ENCODE results near the gene KHDRBS2. TPM values are rescaled to one million over a fixed set of nuclear protein-coding genes. Genes with fewer than 3 reads are reported as not detected.

KHDRBS2 gene
- total RNA-seq (2021), result 2.7 and 3.0 TPM in 2 replicates
- long read RNA-seq, transcript KHDRBS2-201 (9 exons, 2,332 nt), result major isoform, 5 of 33 reads
- long read RNA-seq, partial matches to known transcripts, result 1 of 33 reads
- long read RNA-seq, other reads (novel, unspliced or antisense), result 27 of 33 reads

GRCh38 chr6:62285612-62286469 lies at the start of gene KHDRBS2:
Gene KHDRBS2, minus strand, starts transcription at chr6:62286225.
- no peaks in the 10 kb centered on the region for H3K79me1 ChIP-seq (ENCODE audit: insufficient read depth, low read depth, low read length, poor library complexity, severe bottlenecking)
- no peaks in the 10 kb centered on the region; the same call in 1 of the 2 replicates for H3K27me3 ChIP-seq (ENCODE audit: insufficient read depth, low read length)
- H2AK5ac ChIP-seq (ENCODE audit: insufficient read length, low read length), result no peak within 1 kb of the TSS
- TF ChIP-seq, protein P1, sequence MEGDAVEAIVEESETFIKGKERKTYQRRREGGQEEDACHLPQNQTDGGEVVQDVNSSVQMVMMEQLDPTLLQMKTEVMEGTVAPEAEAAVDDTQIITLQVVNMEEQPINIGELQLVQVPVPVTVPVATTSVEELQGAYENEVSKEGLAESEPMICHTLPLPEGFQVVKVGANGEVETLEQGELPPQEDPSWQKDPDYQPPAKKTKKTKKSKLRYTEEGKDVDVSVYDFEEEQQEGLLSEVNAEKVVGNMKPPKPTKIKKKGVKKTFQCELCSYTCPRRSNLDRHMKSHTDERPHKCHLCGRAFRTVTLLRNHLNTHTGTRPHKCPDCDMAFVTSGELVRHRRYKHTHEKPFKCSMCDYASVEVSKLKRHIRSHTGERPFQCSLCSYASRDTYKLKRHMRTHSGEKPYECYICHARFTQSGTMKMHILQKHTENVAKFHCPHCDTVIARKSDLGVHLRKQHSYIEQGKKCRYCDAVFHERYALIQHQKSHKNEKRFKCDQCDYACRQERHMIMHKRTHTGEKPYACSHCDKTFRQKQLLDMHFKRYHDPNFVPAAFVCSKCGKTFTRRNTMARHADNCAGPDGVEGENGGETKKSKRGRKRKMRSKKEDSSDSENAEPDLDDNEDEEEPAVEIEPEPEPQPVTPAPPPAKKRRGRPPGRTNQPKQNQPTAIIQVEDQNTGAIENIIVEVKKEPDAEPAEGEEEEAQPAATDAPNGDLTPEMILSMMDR (conservative IDR thresholded peaks at IDR 0.05), result no peak
- no peak within 1 kb of the TSS for H3K18ac ChIP-seq (ENCODE audit: insufficient read length, low read depth, low read length)
- no peak within 1 kb of the TSS for H4K5ac ChIP-seq (ENCODE audit: insufficient read length, low read depth, low read length)
- DNase-seq, result peak; percentile 98
- no peak within 1 kb of the TSS for H3K56ac ChIP-seq (ENCODE audit: insufficient read length, low read depth, low read length)
- H4K91ac ChIP-seq (ENCODE audit: insufficient read length, low read depth, low read length), result no peak within 1 kb of the TSS
- no peaks in the 10 kb centered on the region for H3K36me3 Mint-ChIP-seq (ENCODE audit: insufficient read depth in 1 of 3, low read depth in 3 of 3)
- peaks cover 5% of the 10 kb centered on the region for H3K23me2 ChIP-seq (ENCODE audit: insufficient read length, low read depth, low read length, poor library complexity, severe bottlenecking)
- H2BK20ac ChIP-seq (ENCODE audit: low read depth, low read length, poor library complexity, severe bottlenecking), result no peak within 1 kb of the TSS
- no CpG with 5 or more reads among the region's 66 CpGs for WGBS (ENCODE audit: extremely low coverage, insufficient read length, low lambda C conversion rate)
- no peak within 1 kb of the TSS for H2BK12ac ChIP-seq (ENCODE audit: insufficient read length, low read depth, low read length)
- no peak within 1 kb of the TSS for H2BK5ac ChIP-seq (ENCODE audit: insufficient read length, low read length)
- H4K20me1 ChIP-seq (ENCODE audit: control insufficient read depth, insufficient read depth, insufficient read length), result no peaks in the 10 kb centered on the region
- H3K27ac Mint-ChIP-seq, result peak within 1 kb of the TSS in 2 of 3 experiments; percentile 14 to 88; a peak in 6 of 7 replicates
- no peak within 1 kb of the TSS for H4K8ac ChIP-seq (replicated peaks; ENCODE audit: insufficient read length, low read depth, low read length)
- H3K4me3 Mint-ChIP-seq, result peak within 1 kb of the TSS; percentile 75 to 95
- no peaks in the 10 kb centered on the region for H3K9me3 ChIP-seq (ENCODE audit: control insufficient read depth, low read depth, low read length)
- peaks cover 25 to 26% of the 10 kb centered on the region in 2 experiments for H3K4me1 Mint-ChIP-seq
- H3K23ac ChIP-seq (ENCODE audit: insufficient read length, low read depth, low read length), result no peak within 1 kb of the TSS
- H3K27me3 Mint-ChIP-seq (ENCODE audit: low read depth), result peaks cover 34% of the 10 kb centered on the region
- no peaks in the 10 kb centered on the region for H3K4me1 ChIP-seq (ENCODE audit: insufficient read depth, low read length)
- H3K79me2 ChIP-seq (ENCODE audit: insufficient read depth, low read length), result no peaks in the 10 kb centered on the region; the same call in 1 of the 2 replicates
- no peak within 1 kb of the TSS for H3T11ph ChIP-seq (ENCODE audit: low read length)
- no peaks in the 10 kb centered on the region for H3K9me3 Mint-ChIP-seq
- no peak within 1 kb of the TSS for H2BK15ac ChIP-seq (ENCODE audit: low read depth, low read length)
- peak within 1 kb of the TSS; percentile 56; the same call in 1 of the 2 replicates for H3K14ac ChIP-seq (ENCODE audit: insufficient read depth, low read length)
- no peak within 1 kb of the TSS for H3K27ac ChIP-seq (ENCODE audit: insufficient read length, low read depth, low read length)
- no peak within 1 kb of the TSS for H3K4ac ChIP-seq (ENCODE audit: low read depth, low read length)
- peak within 1 kb of the TSS; percentile 35 for H3K9ac ChIP-seq (ENCODE audit: extremely low read depth, insufficient read length, low read length)
- no peak within 1 kb of the TSS for H2BK120ac ChIP-seq (ENCODE audit: low read depth, low read length, poor library complexity, severe bottlenecking)
- H2AFZ ChIP-seq (ENCODE audit: low read length), result no peak within 1 kb of the TSS
- H3K4me2 ChIP-seq (ENCODE audit: insufficient read depth, insufficient read length, low read length), result peak within 1 kb of the TSS; percentile 76

All from H9 (cell line).